ENCODE data around the gene UXS1. TPM values are rescaled to one million over a fixed set of nuclear protein-coding genes. Genes with fewer than 3 reads are reported as not detected.

The UXS1 gene
- total RNA-seq, 1 experiment from 2014 or later = 44.7 TPM

- ChIA-PET POLR2A (no interaction called here), CTCF (no interaction called here)
- peak; percentile 52; the same call in 1 of the 2 replicates for ATAC-seq
- Mint-ChIP-seq H3K27me3 (ENCODE audit: low read depth) (no peaks in the 10 kb centered on the region), H3K27ac (no peak overlapping the region), H3K9me3 (no peaks in the 10 kb centered on the region), H3K4me1 (peaks cover 45% of the 10 kb centered on the region), H3K4me3 (no peak overlapping the region), H3K36me3 (peaks cover 13% of the 10 kb centered on the region)
- no peak for TF ChIP-seq ZMAT4 (CRISPR knock-in tag; IDR thresholded peaks at IDR 0.05)
- TF ChIP-seq ZBTB21 (CRISPR knock-in tag; IDR thresholded peaks at IDR 0.05; ENCODE audit: borderline replicate concordance) = no peak
- TF ChIP-seq, protein P1, sequence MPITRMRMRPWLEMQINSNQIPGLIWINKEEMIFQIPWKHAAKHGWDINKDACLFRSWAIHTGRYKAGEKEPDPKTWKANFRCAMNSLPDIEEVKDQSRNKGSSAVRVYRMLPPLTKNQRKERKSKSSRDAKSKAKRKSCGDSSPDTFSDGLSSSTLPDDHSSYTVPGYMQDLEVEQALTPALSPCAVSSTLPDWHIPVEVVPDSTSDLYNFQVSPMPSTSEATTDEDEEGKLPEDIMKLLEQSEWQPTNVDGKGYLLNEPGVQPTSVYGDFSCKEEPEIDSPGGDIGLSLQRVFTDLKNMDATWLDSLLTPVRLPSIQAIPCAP (CRISPR knock-in tag; IDR thresholded peaks at IDR 0.05) = no peak
- no peak for TF ChIP-seq CDX4 (CRISPR knock-in tag; IDR thresholded peaks at IDR 0.05; ENCODE audit: borderline replicate concordance)
- no peak for TF ChIP-seq CREB1 (CRISPR knock-in tag; IDR thresholded peaks at IDR 0.05)
- TF ChIP-seq ATF1 (CRISPR knock-in tag; IDR thresholded peaks at IDR 0.05) = no peak
- TF ChIP-seq NFATC4 (CRISPR knock-in tag; IDR thresholded peaks at IDR 0.05) = no peak
- TF ChIP-seq, protein P2, sequence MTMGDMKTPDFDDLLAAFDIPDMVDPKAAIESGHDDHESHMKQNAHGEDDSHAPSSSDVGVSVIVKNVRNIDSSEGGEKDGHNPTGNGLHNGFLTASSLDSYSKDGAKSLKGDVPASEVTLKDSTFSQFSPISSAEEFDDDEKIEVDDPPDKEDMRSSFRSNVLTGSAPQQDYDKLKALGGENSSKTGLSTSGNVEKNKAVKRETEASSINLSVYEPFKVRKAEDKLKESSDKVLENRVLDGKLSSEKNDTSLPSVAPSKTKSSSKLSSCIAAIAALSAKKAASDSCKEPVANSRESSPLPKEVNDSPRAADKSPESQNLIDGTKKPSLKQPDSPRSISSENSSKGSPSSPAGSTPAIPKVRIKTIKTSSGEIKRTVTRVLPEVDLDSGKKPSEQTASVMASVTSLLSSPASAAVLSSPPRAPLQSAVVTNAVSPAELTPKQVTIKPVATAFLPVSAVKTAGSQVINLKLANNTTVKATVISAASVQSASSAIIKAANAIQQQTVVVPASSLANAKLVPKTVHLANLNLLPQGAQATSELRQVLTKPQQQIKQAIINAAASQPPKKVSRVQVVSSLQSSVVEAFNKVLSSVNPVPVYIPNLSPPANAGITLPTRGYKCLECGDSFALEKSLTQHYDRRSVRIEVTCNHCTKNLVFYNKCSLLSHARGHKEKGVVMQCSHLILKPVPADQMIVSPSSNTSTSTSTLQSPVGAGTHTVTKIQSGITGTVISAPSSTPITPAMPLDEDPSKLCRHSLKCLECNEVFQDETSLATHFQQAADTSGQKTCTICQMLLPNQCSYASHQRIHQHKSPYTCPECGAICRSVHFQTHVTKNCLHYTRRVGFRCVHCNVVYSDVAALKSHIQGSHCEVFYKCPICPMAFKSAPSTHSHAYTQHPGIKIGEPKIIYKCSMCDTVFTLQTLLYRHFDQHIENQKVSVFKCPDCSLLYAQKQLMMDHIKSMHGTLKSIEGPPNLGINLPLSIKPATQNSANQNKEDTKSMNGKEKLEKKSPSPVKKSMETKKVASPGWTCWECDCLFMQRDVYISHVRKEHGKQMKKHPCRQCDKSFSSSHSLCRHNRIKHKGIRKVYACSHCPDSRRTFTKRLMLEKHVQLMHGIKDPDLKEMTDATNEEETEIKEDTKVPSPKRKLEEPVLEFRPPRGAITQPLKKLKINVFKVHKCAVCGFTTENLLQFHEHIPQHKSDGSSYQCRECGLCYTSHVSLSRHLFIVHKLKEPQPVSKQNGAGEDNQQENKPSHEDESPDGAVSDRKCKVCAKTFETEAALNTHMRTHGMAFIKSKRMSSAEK (CRISPR knock-in tag; IDR thresholded peaks at IDR 0.05; ENCODE audit: borderline replicate concordance) = no peak
- no peak for TF ChIP-seq ZNF317 (CRISPR knock-in tag; IDR thresholded peaks at IDR 0.05; ENCODE audit: borderline replicate concordance, low read depth)
- TF ChIP-seq AR (CRISPR knock-in tag; IDR thresholded peaks at IDR 0.05) = no peak
- no peak for TF ChIP-seq OVOL2 (CRISPR knock-in tag; IDR thresholded peaks at IDR 0.05; ENCODE audit: borderline replicate concordance)
- TF ChIP-seq FOXP1 (CRISPR knock-in tag; IDR thresholded peaks at IDR 0.05; ENCODE audit: borderline replicate concordance) = no peak
- TF ChIP-seq, protein P3, sequence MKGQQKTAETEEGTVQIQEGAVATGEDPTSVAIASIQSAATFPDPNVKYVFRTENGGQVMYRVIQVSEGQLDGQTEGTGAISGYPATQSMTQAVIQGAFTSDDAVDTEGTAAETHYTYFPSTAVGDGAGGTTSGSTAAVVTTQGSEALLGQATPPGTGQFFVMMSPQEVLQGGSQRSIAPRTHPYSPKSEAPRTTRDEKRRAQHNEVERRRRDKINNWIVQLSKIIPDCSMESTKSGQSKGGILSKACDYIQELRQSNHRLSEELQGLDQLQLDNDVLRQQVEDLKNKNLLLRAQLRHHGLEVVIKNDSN (CRISPR knock-in tag; IDR thresholded peaks at IDR 0.05) = no peak
- DNase-seq (ENCODE audit: low spot score) = no peak
Measured at GRCh38 chr2:106181064-106181463, 13.0 kb downstream of the UXS1 start.

DNA sequence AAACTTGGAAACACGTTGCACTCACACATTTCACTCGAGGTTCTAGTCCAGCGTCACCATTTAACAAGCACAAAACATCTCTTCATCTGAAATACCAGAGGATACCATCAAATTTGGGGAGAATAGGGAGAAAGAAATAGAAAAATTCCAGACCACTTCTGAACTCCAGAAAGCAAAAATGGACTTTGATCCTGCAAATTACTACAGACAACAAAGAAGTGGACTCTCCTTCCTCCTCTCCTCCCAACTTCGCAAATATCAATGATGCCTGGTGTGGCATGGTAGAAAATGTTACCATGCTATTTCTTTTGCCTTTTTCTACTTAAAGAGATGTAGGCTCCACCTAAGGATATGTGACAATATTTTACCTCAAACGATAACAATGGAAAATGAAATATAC, 13.5 kb downstream of the UXS1 start:
- H3K4me3 Mint-ChIP-seq = no peak overlapping the region
- peaks cover 44% of the 10 kb centered on the region for H3K4me1 Mint-ChIP-seq
- POLR2A ChIA-PET = no interaction called here
- ATAC-seq (no peak), DNase-seq (ENCODE audit: low spot score) (no peak)
- CTCF ChIA-PET = no interaction called here
- H3K36me3 Mint-ChIP-seq = peaks cover 13% of the 10 kb centered on the region
- peak overlapping the region; percentile 5; the same call in 1 of the 2 replicates for H3K27ac Mint-ChIP-seq
- H3K9me3 Mint-ChIP-seq = no peaks in the 10 kb centered on the region
- no peaks in the 10 kb centered on the region for H3K27me3 Mint-ChIP-seq (ENCODE audit: low read depth)
- TF ChIP-seq ZNF263 (CRISPR knock-in tag; IDR thresholded peaks at IDR 0.05; ENCODE audit: low read depth) (no peak), TP53 (CRISPR knock-in tag; IDR thresholded peaks at IDR 0.05) (no peak), NFE2L1 (CRISPR knock-in tag; IDR thresholded peaks at IDR 0.05) (no peak)
- TF ChIP-seq, protein P4, sequence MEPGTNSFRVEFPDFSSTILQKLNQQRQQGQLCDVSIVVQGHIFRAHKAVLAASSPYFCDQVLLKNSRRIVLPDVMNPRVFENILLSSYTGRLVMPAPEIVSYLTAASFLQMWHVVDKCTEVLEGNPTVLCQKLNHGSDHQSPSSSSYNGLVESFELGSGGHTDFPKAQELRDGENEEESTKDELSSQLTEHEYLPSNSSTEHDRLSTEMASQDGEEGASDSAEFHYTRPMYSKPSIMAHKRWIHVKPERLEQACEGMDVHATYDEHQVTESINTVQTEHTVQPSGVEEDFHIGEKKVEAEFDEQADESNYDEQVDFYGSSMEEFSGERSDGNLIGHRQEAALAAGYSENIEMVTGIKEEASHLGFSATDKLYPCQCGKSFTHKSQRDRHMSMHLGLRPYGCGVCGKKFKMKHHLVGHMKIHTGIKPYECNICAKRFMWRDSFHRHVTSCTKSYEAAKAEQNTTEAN (CRISPR knock-in tag; IDR thresholded peaks at IDR 0.05) = no peak
- TF ChIP-seq, protein P5, sequence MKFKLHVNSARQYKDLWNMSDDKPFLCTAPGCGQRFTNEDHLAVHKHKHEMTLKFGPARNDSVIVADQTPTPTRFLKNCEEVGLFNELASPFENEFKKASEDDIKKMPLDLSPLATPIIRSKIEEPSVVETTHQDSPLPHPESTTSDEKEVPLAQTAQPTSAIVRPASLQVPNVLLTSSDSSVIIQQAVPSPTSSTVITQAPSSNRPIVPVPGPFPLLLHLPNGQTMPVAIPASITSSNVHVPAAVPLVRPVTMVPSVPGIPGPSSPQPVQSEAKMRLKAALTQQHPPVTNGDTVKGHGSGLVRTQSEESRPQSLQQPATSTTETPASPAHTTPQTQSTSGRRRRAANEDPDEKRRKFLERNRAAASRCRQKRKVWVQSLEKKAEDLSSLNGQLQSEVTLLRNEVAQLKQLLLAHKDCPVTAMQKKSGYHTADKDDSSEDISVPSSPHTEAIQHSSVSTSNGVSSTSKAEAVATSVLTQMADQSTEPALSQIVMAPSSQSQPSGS (CRISPR knock-in tag; IDR thresholded peaks at IDR 0.05; ENCODE audit: borderline replicate concordance, low read depth) = no peak
- TF ChIP-seq, protein P2 (CRISPR knock-in tag; IDR thresholded peaks at IDR 0.05; ENCODE audit: borderline replicate concordance) = no peak

All from WTC11 (cell line).